8988T (cell line): Measurements from ENCODE around the gene AOPEP.

Source experiments
- DNase-seq: peaks from one replicate; pipeline ENCODE4 v3.0.0; 2011

AOPEP gene

DNA sequence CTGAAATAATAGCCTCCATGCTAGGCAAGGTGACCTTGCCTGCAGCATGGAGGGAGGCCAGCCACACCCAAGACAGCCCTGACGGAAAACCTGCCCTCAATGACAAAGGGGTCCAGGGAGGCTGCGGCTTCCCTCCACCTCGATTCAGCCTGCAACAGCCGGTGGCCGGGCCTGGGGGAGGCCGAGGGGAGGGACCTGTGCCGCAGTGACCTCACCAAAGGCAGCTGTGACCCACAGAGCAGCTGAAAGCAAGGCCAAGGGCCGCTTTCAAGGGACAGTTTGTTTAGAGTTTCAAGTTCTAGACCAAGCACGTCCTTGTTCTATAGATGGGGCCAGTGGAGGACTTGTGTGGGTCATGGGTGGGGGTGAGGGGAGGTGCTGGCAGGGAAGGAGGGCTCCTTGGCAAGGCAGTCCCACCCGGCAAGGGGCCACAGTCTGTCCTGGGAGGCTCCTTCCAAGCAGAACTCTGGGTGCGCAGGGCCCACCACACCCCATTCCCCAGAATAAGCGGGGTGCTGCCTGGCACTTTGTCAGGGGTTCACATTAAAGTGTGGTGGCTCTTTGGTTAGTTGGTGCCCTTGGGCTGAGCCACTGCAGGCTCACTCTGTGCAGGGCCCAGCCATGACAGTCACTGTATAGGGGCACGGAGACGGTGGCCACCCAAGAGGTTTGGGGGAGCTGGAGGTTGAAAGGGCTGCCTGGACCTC, 364.5 kb downstream of the AOPEP start:
- no peak for DNase-seq

GRCh38 chr9:95091601-95092261, 365.2 kb downstream of the AOPEP start:
- DNase-seq = peak; percentile 6

GRCh38 chr9:95092262-95093072, 366.0 kb downstream of the AOPEP start:
- peak; percentile 7 for DNase-seq

DNA sequence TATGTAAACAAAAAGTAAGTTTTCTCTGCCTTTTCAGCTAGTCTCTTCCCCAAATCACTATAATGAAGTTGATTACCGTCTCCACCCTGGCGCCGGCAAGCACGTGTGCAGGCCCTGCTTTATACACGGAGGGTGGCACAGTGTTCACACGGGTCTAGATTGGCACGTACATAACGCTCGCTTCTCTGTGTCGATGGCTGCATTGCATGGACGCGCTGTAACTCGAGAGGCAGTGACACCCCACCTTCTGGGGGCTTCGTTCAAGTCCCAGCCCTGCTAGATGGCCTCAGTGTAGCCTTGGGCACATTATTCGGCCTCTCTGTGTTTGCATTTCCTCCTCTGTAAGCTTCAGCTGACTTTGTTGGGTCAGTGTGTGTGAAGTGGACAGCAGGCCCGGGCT, 367.1 kb downstream of the AOPEP start:
- peak; percentile 9 for DNase-seq

GRCh38 chr9:95094002-95094401, 367.5 kb downstream of the AOPEP start:
- DNase-seq = peak; percentile 5

- no peak for DNase-seq
These were observed 369.3 kb downstream of the AOPEP start for GRCh38 chr9:95095641-95096355.

DNA sequence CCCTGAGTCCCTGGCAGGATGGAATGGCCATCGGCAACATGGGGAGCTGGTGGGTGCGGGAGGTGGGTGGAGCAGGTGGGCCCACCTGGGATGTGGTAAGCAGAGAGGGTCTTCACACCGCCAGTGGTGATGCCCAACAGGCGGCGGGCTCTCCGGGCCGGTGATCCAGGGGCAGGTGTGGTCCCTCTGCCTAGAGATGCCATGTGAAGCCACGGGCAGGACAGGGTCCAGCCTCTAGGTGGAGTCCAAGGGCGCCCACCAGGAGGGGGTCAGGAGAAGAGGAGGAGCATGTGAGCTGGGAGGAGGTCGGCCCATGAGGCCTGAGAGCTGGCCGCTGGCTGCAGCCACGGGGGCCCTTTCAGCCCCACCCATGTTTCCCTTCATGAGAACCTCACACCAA, 369.9 kb downstream of the AOPEP start:
- peak; percentile 70 for DNase-seq

GRCh38 chr9:95096807-95097206, 370.3 kb downstream of the AOPEP start:
- DNase-seq = peak; percentile 35

- DNase-seq = no peak
These were observed 370.8 kb downstream of the AOPEP start for GRCh38 chr9:95097279-95097678.

DNA sequence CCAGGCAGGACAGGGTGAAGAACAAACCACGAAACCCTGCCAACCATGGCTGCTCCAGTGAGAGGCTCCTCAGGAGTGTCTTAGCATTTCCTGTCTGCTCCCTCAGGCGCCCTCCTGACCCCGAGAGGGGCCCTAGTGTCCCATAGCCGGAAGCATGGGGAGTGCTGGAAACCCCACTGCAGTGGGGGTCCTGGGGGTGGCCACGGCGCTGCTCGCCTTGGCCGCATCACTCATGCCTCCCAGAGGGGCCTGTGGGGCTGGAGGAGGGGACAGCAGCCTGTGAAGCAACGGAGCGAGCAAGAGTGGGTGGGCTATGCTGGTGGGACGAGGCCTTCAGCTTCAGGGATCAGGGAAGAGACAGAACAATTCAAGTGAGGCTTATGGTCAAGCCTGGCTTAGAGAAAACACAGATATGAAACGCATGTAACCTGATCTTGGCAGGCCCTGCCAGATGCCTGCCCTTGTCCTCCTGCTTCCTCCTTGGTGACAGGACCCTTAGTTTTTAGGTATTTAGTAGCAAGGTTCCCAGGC, 372.0 kb downstream of the AOPEP start:
- DNase-seq = peak; percentile 10

- DNase-seq = peak; percentile 9
These were observed 373.0 kb downstream of the AOPEP start for GRCh38 chr9:95099321-95100070.

DNA sequence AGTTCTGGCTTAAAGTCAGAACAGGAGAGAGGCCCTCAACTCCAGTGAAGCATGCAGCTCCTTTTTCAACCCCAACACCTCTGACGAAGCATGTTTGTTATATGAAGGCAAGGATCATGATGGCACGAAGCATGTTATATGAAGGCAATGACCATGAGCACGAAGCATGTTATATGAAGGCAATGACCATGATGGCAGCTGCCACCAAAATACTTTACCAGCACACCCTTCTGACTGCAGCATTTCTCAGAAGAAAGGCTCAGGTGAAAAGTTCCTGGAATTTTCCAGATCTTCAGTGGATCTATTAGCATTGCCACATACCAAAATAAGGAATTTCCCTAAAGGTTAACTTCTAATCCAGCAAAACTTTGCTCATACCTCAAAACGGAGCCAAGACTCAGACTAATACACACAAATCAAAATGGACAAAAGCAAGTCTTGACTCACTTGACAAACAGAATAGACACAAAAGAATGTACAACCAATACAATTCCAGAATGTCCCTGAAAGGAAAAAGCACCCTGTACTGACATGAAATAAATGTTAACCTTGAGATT, 373.6 kb downstream of the AOPEP start:
- no peak for DNase-seq

- DNase-seq = no peak
These were observed 374.8 kb downstream of the AOPEP start for GRCh38 chr9:95101326-95101725.

DNA sequence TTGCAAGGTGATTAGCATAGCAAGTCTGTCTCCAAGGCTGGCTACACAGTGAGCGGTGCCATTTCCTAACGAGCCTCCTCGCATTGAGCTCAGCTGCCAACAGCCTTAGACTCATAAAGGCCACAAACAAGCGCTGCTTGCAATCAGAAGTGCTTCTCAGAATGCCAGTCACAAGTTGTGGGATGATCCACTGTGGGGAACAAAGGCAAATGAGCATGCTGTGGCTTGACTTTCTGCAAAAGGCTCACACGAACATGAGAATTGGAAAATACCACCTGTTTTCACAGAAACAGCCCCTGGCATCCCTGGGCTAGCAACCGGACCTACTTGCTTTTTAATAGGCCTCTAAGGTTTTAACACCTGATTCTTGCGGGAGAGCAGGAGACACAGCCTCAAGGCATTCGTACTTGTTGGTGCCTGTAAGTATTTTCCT, 375.5 kb downstream of the AOPEP start:
- DNase-seq = no peak

DNA sequence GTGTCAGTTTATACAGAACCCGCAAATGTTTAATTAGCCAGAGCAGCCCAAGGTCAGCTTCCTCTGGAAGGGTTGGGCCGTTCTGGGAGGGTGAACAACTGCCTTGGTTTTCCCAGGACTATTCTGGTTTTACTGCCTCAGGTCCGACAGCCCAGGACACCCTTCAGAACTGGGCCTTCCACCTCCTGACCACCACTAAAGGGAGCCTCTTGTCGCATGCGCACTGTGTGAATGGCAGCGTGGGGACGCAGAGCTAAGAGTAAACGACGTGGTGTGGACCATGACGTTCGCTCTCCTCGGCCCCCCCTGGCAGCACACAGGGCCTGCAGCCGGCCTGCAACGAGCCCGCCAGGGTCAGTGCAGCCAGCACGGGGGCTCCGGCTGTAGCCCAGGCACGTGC, 376.1 kb downstream of the AOPEP start:
- no peak for DNase-seq

- peak; percentile 50 for DNase-seq
These were observed 376.8 kb downstream of the AOPEP start for GRCh38 chr9:95103281-95103771.

DNA sequence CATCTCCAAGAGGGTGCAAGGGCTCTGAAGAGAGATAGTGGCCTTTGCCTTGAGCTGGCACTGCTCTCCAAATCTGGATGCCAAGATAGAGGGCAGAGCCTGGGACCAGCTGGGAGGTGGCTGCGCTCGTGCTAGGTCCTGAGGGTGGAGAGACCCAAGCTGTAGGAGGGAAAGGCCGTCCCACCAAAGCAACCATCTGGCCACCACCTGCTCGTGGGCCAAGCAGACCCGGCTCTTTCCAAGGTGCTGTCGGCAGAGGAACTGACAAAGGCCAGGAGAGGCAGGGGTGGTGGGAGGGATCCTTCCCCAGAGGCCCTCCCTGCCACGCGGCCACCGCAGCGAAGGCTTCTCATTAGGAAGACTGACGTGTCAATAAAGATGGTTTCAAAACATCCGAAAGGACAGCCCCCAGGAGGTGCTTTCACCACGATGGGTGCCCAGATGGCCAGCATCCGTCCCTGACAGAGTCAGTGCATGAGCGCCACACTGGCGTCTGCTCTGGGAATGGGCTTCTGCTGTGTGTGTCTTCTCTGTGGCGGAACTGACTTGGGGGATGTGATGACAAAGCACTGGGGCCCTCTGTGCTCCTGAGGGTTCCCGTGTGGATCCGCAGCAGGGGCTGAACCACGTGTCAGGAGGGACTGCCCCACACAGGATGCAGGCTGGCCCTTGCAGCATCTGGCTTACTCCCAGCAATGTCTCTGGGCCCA, 377.5 kb downstream of the AOPEP start:
- DNase-seq = no peak

GRCh38 chr9:95104581-95104960, 378.1 kb downstream of the AOPEP start:
- DNase-seq = no peak

DNA sequence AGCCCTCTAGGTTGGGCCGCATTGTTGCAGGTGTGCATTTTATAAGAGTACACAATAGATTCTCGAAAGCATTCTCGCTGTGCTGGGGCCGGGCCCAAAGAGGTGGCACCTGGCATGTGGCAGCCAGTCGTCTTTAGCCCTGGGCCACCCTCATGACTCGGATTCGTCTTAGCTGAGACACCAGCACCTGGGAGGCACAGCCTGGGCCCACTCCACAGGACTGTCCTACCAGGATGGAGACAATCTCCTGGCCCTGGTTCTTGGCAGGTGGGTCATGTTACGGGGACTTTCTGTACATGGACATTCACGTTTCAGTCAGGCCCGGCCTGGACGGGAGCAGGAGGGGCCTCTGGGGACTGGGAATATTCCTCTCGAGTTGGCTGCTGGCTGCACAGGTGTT, 378.5 kb downstream of the AOPEP start:
- DNase-seq = no peak

DNA sequence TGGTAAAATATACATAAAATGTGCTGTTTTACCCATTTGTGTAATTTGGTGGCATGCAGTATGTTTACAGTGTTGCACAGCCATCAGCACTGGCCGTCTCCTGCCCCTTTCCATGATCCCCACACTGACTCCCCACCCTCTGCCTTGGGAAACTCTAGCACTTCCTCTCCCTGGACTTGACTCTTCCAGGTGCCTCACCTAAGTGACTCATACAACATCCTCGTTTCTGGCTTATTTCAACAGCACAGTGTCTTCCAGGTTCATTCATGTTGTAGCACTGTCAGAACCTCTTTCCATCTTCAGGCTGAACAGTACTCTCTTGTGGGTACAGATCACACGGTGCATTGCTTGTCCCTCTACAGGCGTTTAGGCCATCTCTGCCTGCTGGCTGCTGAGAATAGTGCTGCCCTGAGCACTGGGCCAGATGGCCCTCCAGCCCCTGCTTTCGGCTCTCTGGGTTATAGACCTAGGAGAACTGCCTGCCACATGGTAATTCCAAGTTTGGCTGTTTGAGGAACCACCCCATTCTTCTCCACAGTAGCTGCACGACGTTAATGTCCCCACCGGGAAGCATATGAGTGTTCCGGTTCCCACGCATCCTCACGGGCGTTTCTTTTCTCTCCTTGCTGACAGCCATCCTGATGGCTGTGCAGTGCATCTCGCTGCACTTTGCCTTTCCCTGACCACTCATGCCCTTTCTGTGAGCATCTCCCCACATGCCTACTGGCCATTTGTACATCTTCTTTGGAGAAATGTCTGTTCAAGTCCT, 379.2 kb downstream of the AOPEP start:
- DNase-seq = no peak
